ENCODE data around the gene TMED1.

Gene TMED1

GRCh38 chr19:10835089-10835753, 791 bp downstream of the TMED1 start:
- peak overlapping the region; percentile 55 for H3K4me3 ChIP-seq (ENCODE audit: low read depth, low read length)
- ChIA-PET POLR2A (interaction anchor here (0.5 to 1.7 kb wide), 10 partner anchors 9 to 140 kb away, joined by 3 to 11 read pairs (median 4); partner anchors contain the start of genes CARM1 and DNM2), CTCF (interaction anchor here (0.8 to 25.0 kb wide), 8 partner anchors 9 to 117 kb away, joined by 3 to 559 read pairs (median 6); partner anchors contain the start of genes CARM1 and DNM2)
- TF ChIP-seq, protein P1, sequence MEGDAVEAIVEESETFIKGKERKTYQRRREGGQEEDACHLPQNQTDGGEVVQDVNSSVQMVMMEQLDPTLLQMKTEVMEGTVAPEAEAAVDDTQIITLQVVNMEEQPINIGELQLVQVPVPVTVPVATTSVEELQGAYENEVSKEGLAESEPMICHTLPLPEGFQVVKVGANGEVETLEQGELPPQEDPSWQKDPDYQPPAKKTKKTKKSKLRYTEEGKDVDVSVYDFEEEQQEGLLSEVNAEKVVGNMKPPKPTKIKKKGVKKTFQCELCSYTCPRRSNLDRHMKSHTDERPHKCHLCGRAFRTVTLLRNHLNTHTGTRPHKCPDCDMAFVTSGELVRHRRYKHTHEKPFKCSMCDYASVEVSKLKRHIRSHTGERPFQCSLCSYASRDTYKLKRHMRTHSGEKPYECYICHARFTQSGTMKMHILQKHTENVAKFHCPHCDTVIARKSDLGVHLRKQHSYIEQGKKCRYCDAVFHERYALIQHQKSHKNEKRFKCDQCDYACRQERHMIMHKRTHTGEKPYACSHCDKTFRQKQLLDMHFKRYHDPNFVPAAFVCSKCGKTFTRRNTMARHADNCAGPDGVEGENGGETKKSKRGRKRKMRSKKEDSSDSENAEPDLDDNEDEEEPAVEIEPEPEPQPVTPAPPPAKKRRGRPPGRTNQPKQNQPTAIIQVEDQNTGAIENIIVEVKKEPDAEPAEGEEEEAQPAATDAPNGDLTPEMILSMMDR (IDR thresholded peaks at IDR 0.05; ENCODE audit: insufficient read depth, low read length, missing control alignments), result no peak
- DNase-seq (ENCODE audit: low read depth, low spot score), result no peak

DNA sequence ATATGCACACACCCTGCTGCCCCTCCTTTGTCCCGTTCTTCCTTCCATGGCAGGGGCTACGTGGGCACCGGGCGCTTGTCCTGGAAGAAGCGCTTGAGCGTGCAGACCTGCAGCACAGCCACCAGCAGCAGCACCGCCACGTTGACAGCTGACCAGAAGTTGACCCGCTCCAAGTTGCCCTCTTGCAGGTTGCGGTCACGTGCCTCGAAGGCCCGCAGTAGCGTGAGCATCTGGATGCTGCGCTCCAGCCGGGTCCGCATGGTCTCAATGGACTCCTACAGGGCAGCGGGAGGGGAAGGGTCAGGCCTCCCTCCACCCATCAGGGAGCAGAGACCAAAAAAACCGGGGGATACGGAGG, 3.1 kb downstream of the TMED1 start:
- no peak overlapping the region for H3K4me3 ChIP-seq (ENCODE audit: low read depth, low read length)
- DNase-seq (ENCODE audit: low read depth, low spot score), result no peak
- ChIA-PET POLR2A (no interaction called here), CTCF (interaction anchor here (1.0 to 1.3 kb wide), 3 partner anchors 9 to 116 kb away, joined by 3 to 6 read pairs (median 4); partner anchors contain the start of gene DNM2)
- TF ChIP-seq, protein P1 (IDR thresholded peaks at IDR 0.05; ENCODE audit: insufficient read depth, low read length, missing control alignments), result no peak

DNA sequence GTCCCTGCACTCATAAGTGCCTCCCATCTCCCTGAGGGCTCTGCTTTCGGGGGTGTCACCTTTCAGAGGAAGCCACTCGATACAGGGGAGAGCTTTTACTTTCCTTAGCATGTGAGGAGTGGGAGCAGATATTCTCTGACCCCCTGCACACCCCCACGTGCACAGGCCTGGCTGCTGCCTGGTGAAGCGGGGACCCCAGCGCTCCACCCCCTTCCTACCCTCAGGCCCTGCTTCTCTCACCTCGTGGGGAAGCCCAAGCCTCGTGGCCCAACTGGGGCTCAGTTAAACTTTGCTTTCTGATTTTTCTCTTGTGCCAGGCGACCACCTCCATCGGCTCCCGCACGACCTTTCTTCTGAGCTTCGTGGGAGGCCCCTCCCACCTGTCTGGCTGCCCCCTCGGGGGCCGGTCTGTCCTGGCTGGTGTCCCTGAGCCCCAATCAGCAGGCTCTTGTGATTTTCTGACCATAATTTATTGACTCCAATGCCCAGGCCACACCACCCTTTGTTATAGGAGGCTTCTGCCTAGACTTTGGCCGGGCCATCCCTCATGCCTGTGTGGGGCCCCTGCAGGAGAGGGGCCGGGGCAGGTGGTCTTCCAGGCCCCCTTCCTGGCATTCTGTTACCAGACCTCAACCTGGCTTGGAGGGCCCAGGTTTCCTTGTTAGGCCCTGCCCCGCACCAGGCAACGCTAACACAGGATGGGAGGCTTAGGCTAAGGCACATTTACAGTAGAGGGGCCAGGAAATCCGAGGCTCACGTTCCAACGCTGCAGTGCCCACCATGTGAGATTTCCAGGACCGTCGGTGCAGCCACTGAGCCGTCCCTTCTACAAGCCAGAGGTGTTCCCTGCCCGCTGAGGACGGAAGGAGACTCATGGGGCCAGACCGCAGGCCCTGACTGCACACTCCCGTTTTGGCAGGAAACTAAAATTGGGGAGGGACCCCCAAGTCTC, 3.7 kb downstream of the TMED1 start:
- TF ChIP-seq, protein P1 (IDR thresholded peaks at IDR 0.05; ENCODE audit: insufficient read depth, low read length, missing control alignments), result no peak
- POLR2A ChIA-PET, result no interaction called here
- CTCF ChIA-PET, result interaction anchor here (0.6 to 1.3 kb wide), 4 partner anchors 12 to 115 kb away, joined by 3 to 6 read pairs (median 4); partner anchors contain the start of gene DNM2
- no peak for DNase-seq (ENCODE audit: low read depth, low spot score)
- H3K4me3 ChIP-seq (ENCODE audit: low read depth, low read length), result no peak overlapping the region

DNA sequence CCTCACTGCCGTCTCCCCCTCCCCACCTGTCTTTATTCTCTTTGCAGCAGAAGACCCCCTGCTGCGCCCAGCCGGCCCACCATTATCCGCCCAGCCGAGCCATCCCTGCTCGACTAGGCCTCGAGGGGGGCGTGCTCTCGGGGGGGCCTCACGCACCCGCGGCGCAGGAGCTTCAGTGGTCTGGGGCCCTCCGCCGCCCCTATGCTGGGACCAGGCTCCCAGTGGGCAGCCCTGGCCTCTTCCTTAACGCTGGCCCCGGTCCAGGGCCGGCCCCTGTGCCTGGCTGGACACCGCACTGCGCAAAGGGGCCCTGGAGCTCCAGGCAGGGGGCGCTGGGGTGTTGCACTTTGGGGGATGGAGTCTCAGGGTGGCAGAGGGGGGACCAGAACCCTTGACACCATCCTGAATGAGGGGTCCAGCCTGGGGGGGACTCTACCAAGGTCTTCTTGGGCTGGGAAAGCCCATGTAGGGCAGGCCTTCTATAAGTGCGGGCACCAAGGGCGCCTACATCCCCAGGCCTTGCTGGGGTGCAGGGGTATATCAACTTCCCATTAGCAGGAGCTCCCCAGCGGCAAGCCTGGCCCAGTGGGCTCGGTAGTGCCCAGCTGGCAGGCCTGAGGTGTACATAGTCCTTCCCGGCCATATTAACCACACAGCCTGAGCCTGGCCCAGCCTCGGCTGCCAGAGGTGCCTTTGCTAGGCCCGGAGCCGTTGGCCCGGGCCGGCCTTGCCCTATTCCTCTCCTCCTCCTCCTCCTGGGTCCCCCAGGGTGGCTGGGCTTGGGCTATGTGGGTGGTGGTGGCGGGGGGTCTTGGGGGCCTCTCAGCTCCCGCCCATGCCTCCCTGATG, 4.9 kb downstream of the TMED1 start:
- TF ChIP-seq, protein P1 (IDR thresholded peaks at IDR 0.05; ENCODE audit: insufficient read depth, low read length, missing control alignments), result no peak
- H3K4me3 ChIP-seq (ENCODE audit: low read depth, low read length), result no peak overlapping the region
- ChIA-PET POLR2A (no interaction called here), CTCF (interaction anchor here (0.8 to 1.3 kb wide), 2 partner anchors 40 to 114 kb away, joined by 3 read pairs; no protein-coding TSS in a partner anchor)
- no peak for DNase-seq (ENCODE audit: low read depth, low spot score)

DNA sequence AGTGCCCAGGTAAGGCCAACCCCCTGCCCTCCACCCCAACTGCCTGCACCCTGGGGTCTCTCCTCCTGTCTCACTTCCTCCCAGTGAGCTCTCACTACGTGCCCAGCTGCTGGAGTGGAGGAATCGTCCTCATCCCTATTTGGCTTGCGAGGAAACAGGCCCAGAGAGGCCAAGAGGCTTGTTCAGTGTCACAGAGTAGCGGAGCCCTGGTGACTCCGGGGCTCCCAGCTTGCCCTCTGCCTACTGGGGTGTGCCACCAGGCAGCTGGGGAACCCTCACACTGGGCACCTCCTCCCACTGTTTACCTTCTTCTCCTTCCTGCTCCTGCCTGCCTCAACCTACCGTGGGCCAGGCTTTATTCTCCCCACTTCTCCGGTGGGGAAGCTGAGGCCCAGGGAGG, 5.6 kb downstream of the TMED1 start:
- CTCF ChIA-PET, result interaction anchor here (0.8 kb wide), 1 partner anchor 114 kb away, joined by 3 read pairs; no protein-coding TSS in a partner anchor
- no peak overlapping the region for H3K4me3 ChIP-seq (ENCODE audit: low read depth, low read length)
- DNase-seq (ENCODE audit: low read depth, low spot score), result no peak
- TF ChIP-seq, protein P1 (IDR thresholded peaks at IDR 0.05; ENCODE audit: insufficient read depth, low read length, missing control alignments), result no peak
- POLR2A ChIA-PET, result no interaction called here

Data from AG04449 (cell line).